ENCODE results near the gene SPZ1.
A peak's percentile ranks its signal among the peaks of the same experiment; 100 is the strongest.
"Not testable (repeated sequence)": the region's sequence is repeated elsewhere in the genome, so short reads cannot be mapped to it uniquely, and the experiment has no call there.

Gene SPZ1

DNA sequence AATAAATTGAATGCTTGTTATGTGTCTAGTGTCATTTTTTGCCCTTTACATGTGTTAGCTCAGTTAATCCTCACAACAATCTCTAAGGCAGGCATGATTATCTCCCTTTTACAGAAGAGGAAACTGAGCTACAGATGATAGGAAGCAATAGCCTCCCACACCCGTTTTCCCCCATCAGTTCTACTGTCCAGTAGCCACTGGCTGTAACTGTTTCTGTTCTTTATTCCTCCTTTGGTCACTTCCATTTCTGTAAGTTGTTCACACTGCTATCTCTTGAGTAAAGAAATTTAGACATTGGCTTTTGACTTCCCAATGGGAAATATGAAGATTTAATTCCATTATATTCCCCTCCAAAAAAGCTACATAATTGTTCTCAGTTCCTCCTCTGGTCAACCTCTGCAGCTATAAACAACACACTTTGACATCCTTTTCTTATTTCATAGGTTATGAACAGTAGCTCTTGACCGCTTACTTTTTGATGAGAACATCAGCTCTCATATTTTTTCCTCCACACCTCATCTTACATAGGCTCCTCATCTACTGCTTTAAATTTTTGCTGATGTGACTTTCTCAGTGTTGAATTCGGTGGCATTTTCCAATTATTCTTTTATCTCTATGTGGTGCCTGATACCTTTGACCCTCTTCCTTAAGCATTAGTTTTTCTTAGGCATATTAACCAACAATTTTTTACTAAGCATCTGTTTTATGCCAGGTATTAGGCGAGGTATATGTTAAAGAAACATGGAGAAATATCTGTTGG is 21.4 kb downstream of the SPZ1 start:
- DNase-seq = no peak

DNA sequence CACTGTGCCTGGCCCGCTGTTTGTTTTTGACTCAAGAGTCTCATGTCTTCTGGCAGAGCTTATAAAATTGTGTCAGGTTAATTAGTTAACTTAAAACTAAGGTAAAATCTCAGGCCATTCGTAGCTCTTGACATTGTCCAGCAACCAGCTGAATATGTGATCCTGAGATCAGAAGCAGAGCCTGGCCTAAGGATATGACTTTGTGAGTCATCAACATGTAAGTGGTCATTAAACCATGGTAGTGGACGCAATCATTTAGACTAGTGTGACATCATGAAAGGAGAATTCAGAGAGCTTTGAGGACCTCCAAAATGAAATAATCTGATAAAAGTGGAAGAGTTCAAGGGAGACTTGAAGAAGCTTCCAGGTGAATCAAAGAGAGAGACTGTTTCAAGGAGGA is 23.3 kb downstream of the SPZ1 start:
- DNase-seq = no peak

DNA sequence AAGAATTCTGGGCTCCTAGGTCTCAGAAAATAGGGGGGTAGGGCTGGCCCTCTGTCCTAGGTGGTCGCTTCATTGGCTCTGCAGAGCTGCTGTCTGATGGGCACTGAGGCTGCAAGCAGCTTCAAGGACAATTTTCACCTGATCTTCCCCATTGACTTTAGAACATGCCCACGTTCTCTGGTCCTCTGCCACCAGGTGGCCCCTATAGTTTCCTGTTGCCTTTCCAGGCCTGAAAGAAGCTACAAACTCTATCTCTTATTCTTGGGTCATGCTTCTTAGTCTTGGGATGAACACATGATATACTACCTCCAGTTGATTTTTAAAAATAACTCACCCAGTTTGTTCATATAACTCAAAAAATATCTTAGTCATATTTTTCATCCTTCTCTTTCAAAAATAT is 26.3 kb downstream of the SPZ1 start:
- DNase-seq = peak; percentile 15

DNA sequence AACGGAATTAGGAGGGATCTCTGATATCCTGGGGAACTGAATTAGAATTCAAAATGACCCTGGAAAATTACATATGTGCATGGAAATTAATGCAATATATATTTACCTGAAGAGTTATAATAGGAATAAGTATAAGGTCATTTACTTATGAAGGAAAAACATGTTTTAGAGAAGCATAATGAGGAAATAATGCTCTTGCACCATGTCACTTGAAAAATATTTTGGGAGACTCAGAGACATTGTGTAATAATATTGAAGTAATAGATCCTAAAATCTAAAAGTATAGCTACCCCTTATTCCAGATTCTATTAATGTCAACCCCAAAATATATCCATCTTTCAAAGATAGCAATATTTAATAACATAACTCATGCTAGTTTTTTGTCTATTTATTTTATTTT is 28.4 kb downstream of the SPZ1 start:
- DNase-seq = no peak

DNA sequence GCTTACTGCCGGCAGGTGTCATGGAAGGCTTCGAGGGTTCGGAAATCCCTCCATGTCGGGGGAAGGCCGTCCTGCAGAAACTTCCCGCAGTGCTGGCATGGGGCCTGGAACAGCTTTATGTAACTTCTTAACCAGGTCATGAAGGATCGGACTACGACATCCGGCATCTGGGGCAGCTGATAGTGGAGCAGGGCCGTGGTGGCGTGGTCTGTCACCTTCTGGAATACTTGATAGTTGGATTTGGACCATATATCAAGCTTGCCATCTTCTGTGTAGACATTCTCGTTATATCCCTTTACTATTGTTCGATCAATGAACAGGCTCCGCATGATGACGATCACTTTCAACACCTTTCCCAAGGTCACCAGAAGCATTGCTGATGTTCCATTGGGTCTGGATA is 31.2 kb downstream of the SPZ1 start:
- not testable (repeated sequence) for DNase-seq

DNA sequence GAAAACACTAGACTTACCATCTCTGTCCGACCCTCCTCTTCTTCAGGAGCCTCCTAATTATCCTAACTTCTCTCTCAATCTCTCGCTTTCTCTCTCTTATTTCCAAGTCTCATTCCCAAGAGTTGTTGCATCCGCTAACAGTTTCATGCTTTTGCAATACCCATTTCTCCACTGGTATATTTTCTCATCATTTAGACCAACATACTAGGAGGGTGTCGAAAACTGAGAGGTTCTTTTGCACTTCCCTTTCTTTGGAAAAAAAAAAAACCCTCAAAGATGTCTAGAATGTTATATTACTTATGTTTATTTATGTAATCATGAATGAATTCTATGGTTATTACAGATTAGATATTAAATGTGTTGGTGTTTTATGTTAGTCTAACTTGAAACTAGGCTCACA is 35.9 kb downstream of the SPZ1 start:
- no peak for DNase-seq

DNA sequence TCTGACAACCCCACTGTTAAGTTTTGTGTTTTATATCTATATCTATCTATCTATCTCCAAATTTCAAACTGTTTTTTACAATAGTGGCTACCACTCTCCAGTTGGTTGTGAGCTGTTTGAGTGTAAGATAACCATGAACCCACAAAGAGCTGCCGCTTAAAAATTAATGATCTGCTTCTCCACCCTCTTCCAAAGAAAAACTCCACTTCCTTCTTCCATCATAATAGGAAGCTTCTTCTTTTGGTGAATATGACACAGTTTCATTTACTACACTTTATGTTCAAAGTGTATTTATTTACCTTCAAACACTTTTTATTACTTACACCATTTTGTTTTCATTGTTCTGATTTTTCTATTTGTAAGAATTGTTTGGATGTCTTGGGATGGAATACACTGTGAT is 37.9 kb downstream of the SPZ1 start:
- no peak for DNase-seq

DNA sequence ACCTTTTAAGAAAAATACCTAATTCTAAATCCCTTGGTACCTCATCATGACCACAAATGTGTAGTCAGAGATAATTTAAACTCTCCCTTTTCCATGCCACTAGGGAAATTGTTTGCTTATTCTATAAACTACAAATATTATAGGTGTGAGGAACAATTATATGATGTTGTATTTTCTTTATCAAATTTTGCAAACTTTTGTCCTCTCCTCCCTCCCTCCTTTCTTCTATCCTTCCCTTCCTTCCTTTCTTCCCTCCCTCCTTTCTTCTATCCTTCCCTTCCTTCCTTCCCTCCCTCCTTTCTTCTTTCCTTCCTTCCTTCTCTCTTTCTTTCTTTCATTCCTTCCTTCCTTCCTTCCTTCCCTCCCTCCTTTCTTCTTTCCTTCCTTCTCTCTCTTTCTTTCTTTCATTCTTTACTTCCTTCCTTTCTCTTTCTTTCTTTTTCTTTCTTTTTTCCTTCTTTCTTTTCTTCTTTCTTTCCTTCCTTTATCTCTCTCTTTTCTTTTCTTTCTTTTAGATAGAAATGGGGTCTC is 41.2 kb downstream of the SPZ1 start:
- no peak for DNase-seq

DNA sequence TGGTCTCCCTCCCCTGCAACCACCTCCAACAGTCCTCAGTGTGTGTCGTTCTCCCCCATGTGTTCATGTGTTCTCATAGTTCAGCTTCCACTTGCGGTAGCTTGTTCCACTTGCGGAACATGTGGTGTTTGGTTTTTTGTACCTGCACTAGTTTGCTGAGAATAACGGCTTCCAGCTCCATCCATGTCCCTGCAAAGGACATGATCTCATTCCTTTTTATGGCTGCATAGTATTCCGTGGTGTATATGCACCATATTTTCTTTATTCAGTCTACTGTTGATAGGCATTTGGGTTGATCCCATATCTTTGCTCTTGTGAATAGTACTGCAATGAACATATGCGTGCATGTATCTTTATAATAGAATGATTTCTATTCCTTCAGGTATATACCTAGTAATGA is 45.1 kb downstream of the SPZ1 start:
- DNase-seq = no peak

DNA sequence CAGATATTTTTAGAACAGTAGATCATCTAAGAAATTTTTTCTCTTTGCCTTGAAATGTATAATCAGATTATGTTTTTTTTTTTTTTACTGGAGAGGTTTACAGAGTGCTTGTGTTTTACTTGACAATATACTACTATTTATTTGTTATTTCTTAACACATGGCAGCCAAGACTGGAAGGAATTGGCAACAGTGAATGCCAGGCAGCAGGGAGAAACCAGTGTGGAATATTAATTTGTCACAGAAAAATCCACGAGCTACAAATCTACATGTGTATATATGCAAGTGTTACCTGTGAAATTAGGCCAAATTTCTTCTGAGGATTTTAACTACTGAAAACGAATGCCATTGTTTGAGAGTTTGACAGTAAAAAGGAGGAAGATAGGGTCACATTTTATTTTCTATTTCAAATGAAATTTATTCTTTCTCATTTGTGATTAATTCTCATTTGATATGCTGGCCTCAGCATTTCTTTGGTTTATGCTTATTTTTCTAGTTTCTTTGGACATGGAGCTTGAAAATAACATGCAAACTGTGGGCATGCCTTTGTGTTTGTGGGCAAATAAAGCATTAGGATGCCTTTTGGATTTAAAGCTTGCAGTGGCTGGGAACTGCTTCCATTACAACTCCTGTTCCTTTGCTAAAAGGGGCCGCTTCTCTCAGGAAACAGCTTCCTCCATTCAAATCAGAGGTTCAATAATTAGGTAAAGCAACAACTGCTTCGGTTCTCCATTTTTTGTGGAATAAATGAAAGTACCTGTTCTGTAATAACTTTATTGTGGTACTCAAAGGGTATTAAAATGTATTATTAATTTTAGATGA is 49.1 kb downstream of the SPZ1 start:
- no peak for DNase-seq

DNA sequence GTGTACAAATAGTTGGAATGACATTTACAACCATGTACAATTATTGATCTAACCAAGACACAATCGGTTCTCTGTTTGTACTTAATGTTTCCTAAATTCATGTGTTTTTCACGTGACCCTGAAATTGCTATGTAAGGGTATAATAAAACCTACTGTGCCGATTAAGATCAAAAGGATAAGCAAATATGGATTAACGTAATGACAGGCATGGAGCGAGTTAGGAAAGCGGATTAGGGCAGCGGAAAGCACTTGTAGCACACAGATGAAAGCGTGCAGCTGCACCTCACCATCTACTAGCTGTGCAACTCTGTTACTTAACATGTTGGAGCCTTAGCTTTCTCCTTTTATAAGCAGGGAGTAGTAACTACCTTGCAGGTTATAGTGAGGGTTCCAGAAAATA is 49.7 kb downstream of the SPZ1 start:
- peak; percentile 54 for DNase-seq

DNA sequence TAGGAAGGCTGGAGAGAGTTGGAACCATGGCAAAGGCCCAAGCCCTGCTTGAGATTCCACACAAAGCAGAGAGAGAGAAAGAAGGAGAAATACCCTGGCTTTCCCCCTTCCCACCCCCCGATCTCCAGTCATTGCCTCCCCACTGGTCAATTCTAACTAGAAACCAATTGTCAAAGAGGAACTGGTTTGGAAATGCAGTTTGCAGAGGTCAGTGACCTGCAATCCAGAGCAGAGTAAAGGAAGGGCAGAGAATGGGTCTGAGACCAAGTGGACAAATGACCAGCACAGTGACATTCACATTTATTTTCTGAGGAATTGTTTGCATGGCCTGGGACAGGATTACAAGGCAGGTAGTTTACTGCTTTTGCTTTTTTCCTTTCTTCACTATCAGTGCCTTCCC is 50.6 kb downstream of the SPZ1 start:
- DNase-seq = no peak
